SK-N-SH (cell line): ENCODE measurements around the gene CLDN6. TPM values are rescaled to one million over a fixed set of nuclear protein-coding genes. Genes with fewer than 3 reads are reported as not detected.

Source experiments
- CTCF ChIA-PET: fragments of 300-600, 350-600 bp; formaldehyde crosslinking; extraction: SDS; loops from one replicate; lab custom pipeline; 2021; lab: Yijun Ruan, JAX
- POLR2A ChIA-PET: fragments of 350-600 bp; sonication (Branson Sonifier 250); formaldehyde crosslinking; extraction: SDS; loops from one replicate; lab custom pipeline; 2020; ENCODE audit warnings: antibody characterized with exemption, inconsistent platforms; lab: Yijun Ruan, JAX
- DNase-seq: peaks from one replicate; pipeline ENCODE4 v3.0.0; 2012
- H2AFZ ChIP-seq: fragments of 200-600 bp; sonication (generic); 2 replicates; pipeline ENCODE4 v1.8.1; 2016; ENCODE audit warnings: antibody characterized with exemption, mild to moderate bottlenecking, low read depth
- H3F3A ChIP-seq: fragments of 200-600 bp; sonication (generic); replicated peaks from 2 replicates; pipeline ENCODE3; 2016; ENCODE audit warnings: antibody characterized with exemption, mild to moderate bottlenecking; ENCODE audit not compliant: insufficient read depth
- H3K27ac ChIP-seq, 2 experiments: fragments of 200-500 bp in 1 of 2; fragments of 200-600 bp in 1 of 2; sonication (Bioruptor generic) in 1 of 2; sonication (generic), shearing (Covaris generic) in 1 of 2; 2 replicates each; pipeline versions ENCODE4 v1.5.1 to v1.6.1; 2014 to 2016; ENCODE audit warnings: low read depth in 2 of 2, inconsistent platforms in 1 of 2, low read length in 1 of 2, mild to moderate bottlenecking in 1 of 2, mixed read lengths in 1 of 2
- H3K27me3 ChIP-seq: fragments of 200-600 bp; sonication (generic), shearing (Covaris generic); 2 replicates; pipeline ENCODE4 v1.6.1; 2016; ENCODE audit warnings: mixed run types; ENCODE audit not compliant: insufficient read depth
- H3K36me3 ChIP-seq, 2 experiments: fragments of 200-500 bp in 1 of 2; fragments of 200-600 bp in 1 of 2; sonication (Bioruptor generic) in 1 of 2; sonication (generic) in 1 of 2; replicated peaks in 1 of 2; 2 replicates each; pipeline versions ENCODE3 to v1.5.1; 2014 to 2016; ENCODE audit warnings: low read length in 1 of 2, mild to moderate bottlenecking in 1 of 2; ENCODE audit not compliant: insufficient read depth in 2 of 2, control insufficient read depth in 1 of 2
- H3K4me1 ChIP-seq, 2 experiments: fragments of 200-500 bp in 1 of 2; fragments of 200-600 bp in 1 of 2; sonication (Bioruptor generic) in 1 of 2; sonication (generic), shearing (Covaris generic) in 1 of 2; 2 replicates each; pipeline versions ENCODE4 v1.5.1 to v1.6.1; 2014 to 2016; ENCODE audit warnings: low read depth in 1 of 2, low read length in 1 of 2, mixed run types in 1 of 2; ENCODE audit not compliant: insufficient read depth in 2 of 2, control insufficient read depth in 1 of 2
- H3K4me2 ChIP-seq: fragments of 200-600 bp; sonication (generic), shearing (Covaris generic); 2 replicates; pipeline ENCODE4 v1.6.1; 2017; ENCODE audit warnings: mixed run types
- H3K4me3 ChIP-seq, 2 experiments: fragments of 200-500 bp in 1 of 2; fragments of 200-600 bp in 1 of 2; sonication (Bioruptor generic) in 1 of 2; sonication (generic), shearing (Covaris generic) in 1 of 2; 2 replicates each; pipeline versions ENCODE4 v1.5.1 to v1.8.1; 2014 to 2016; ENCODE audit warnings: low read depth in 2 of 2, inconsistent platforms in 1 of 2, low read length in 1 of 2, mild to moderate bottlenecking in 1 of 2, mixed read lengths in 1 of 2, moderate library complexity in 1 of 2
- H3K79me2 ChIP-seq: fragments of 200-600 bp; sonication (generic); 2 replicates; pipeline ENCODE4 v1.8.1; 2017; ENCODE audit warnings: mild to moderate bottlenecking; ENCODE audit not compliant: insufficient read depth
- H3K9ac ChIP-seq: fragments of 200-600 bp; sonication (generic); 2 replicates; pipeline ENCODE4 v1.6.1; 2017; ENCODE audit warnings: mixed run types
- H3K9me2 ChIP-seq: fragments of 200-600 bp; sonication (generic); 2 replicates; pipeline ENCODE4 v1.6.1; 2017; ENCODE audit warnings: mixed run types
- H3K9me3 ChIP-seq: fragments of 200-600 bp; sonication (generic); 2 replicates; pipeline ENCODE4 v1.6.1; 2017; ENCODE audit warnings: mixed run types, mild to moderate bottlenecking, moderate library complexity
- H4K20me1 ChIP-seq: fragments of 200-600 bp; sonication (generic); 2 replicates; pipeline ENCODE4 v1.6.1; 2017; ENCODE audit warnings: mild to moderate bottlenecking, mixed run types; ENCODE audit not compliant: insufficient read depth
- CHD2 ChIP-seq: fragments of 150-350 bp; IDR thresholded peaks from 2 replicates; pipeline ENCODE4 v1.6.1; 2018; ENCODE audit warnings: low read length; ENCODE audit not compliant: partially characterized antibody
- ELF1 ChIP-seq: IDR thresholded peaks from 2 replicates; pipeline ENCODE4 v1.4.0; 2012
- EP300 ChIP-seq, 2 experiments: IDR thresholded peaks; 2 replicates each; pipeline versions ENCODE4 v1.4.0 to v1.6.1; 2012; ENCODE audit warnings: borderline replicate concordance in 1 of 2, low read depth in 1 of 2, low read length in 1 of 2
- FOSL2 ChIP-seq: IDR thresholded peaks from 2 replicates; pipeline ENCODE4 v1.4.0; 2012; ENCODE audit warnings: low read depth, mild to moderate bottlenecking, moderate library complexity, borderline replicate concordance
- FOXM1 ChIP-seq: IDR thresholded peaks from 2 replicates; pipeline ENCODE4 v1.4.0; 2012; ENCODE audit warnings: low read depth, mild to moderate bottlenecking
- GATA2 ChIP-seq: sonication (generic); formaldehyde crosslinking; IDR thresholded peaks from 2 replicates; pipeline ENCODE4 v1.5.0; 2020; ENCODE audit warnings: mild to moderate bottlenecking, missing genetic modification reagents
- JUND ChIP-seq: IDR thresholded peaks from 2 replicates; pipeline ENCODE4 v1.4.0; 2012
- MXI1 ChIP-seq: IDR thresholded peaks from 2 replicates; pipeline ENCODE4 v1.6.1; 2012; ENCODE audit warnings: mild to moderate bottlenecking, low read depth, low read length, improper control_type of control experiment
- NRF1 ChIP-seq: IDR thresholded peaks from 2 replicates; pipeline ENCODE4 v1.6.1; 2012; ENCODE audit warnings: low read depth, mild to moderate bottlenecking, low read length
- POLR2AphosphoS5 ChIP-seq: IDR thresholded peaks from 2 replicates; pipeline ENCODE4 v1.6.1; 2012; ENCODE audit warnings: low read depth, low read length
- RCOR1 ChIP-seq: fragments of 150-350 bp; IDR thresholded peaks from 2 replicates; pipeline ENCODE4 v1.6.1; 2017; ENCODE audit warnings: antibody characterized with exemption, low read length
- RFX5 ChIP-seq: IDR thresholded peaks from 2 replicates; pipeline ENCODE4 v1.6.1; 2012; ENCODE audit warnings: mild to moderate bottlenecking, improper control_type of control experiment, low read length
- RXRA ChIP-seq: IDR thresholded peaks from 2 replicates; pipeline ENCODE4 v1.4.0; 2012; ENCODE audit warnings: low read depth, mild to moderate bottlenecking, borderline replicate concordance
- SIN3A ChIP-seq: IDR thresholded peaks from 2 replicates; pipeline ENCODE4 v1.6.1; 2012; ENCODE audit warnings: low read depth, mild to moderate bottlenecking, low read length, moderate library complexity, borderline replicate concordance
- YY1 ChIP-seq: IDR thresholded peaks from 2 replicates; pipeline ENCODE4 v1.4.0; 2012; ENCODE audit warnings: low read depth, mild to moderate bottlenecking
- WGBS: methylation state at CpG from one replicate; pipeline ENCODE4 v1.1.6; 2017; ENCODE audit warnings: low lambda C conversion rate; 5-methylcytosine and 5-hydroxymethylcytosine counted together
- polyA plus RNA-seq, 3 experiments: library from polyadenylated mRNA; depleted of rRNA; stranded (reverse); fragments of >200 nt; gene quantifications; 2 replicates each; pipeline ENCODE4 v1.2.3, GENCODE V29; 2012
- TF ChIP-seq, protein P1 (sequence below): IDR thresholded peaks from 2 replicates; pipeline ENCODE4; 2012
- TF ChIP-seq, protein P2 (sequence below): IDR thresholded peaks from 2 replicates; pipeline ENCODE4 v1.4.0; 2012; ENCODE audit warnings: low read depth, borderline replicate concordance
- TF ChIP-seq, protein P3 (sequence below): fragments of 150-350 bp; IDR thresholded peaks from 2 replicates; pipeline ENCODE4 v1.6.1; 2017; ENCODE audit warnings: antibody characterized with exemption, low read length, low read depth, borderline replicate concordance
- TF ChIP-seq, protein P4 (sequence below): IDR thresholded peaks from 2 replicates; pipeline ENCODE4 v1.6.1; 2012; ENCODE audit warnings: mild to moderate bottlenecking, low read depth, low read length, moderate library complexity
- TF ChIP-seq, protein P5 (sequence below): fragments of 150-350 bp; IDR thresholded peaks from 2 replicates; pipeline ENCODE4 v1.6.1; 2016; ENCODE audit warnings: mild to moderate bottlenecking, low read depth, low read length

The CLDN6 gene
- polyA plus RNA-seq, 1 of the 3 experiments (the other 2 are of a cell fraction): 0.20 TPM

DNA sequence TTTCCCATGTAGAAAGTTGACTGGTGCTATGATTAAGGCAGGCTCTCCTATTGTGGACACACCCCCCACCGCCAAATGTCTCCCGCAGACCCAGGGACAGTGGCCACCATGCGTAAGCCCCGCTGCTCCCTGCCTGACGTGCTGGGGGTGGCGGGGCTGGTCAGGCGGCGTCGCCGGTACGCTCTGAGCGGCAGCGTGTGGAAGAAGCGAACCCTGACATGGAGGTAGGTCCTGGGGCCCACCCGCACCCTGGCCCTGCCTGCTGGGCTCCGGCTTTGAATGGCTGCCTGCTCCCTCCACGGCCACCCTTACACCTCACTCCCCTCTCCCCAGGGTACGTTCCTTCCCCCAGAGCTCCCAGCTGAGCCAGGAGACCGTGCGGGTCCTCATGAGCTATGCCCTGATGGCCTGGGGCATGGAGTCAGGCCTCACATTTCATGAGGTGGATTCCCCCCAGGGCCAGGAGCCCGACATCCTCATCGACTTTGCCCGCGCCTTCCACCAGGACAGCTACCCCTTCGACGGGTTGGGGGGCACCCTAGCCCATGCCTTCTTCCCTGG lies 32.0 kb upstream of the CLDN6 start:
- H3K79me2 ChIP-seq: no peaks in the 10 kb centered on the region
- H3K27me3 ChIP-seq: peaks cover 46% of the 10 kb centered on the region
- WGBS: 39% methylated on average over 12 of the region's 26 CpGs
- peaks cover 4% of the 10 kb centered on the region for H3F3A ChIP-seq
- no peak overlapping the region for H3K4me3 ChIP-seq
- H3K9ac ChIP-seq: no peak overlapping the region
- H3K9me2 ChIP-seq: no peaks in the 10 kb centered on the region
- ChIA-PET POLR2A (interaction anchor here (0.7 kb wide), 1 partner anchor 22 kb away, joined by 4 read pairs; no protein-coding TSS in a partner anchor), CTCF (interaction anchor here (1.9 to 5.8 kb wide), 3 partner anchors 9 to 22 kb away, joined by 8 to 57 read pairs (median 42); no protein-coding TSS in a partner anchor)
- no peaks in the 10 kb centered on the region for H4K20me1 ChIP-seq
- H3K4me2 ChIP-seq: no peak overlapping the region
- no peak for DNase-seq
- H3K36me3 ChIP-seq: no peaks in the 10 kb centered on the region
- no peaks in the 10 kb centered on the region; a peak in 1 of 4 replicates for H3K4me1 ChIP-seq
- TF ChIP-seq FOSL2: no peak
- TF ChIP-seq, protein P1, sequence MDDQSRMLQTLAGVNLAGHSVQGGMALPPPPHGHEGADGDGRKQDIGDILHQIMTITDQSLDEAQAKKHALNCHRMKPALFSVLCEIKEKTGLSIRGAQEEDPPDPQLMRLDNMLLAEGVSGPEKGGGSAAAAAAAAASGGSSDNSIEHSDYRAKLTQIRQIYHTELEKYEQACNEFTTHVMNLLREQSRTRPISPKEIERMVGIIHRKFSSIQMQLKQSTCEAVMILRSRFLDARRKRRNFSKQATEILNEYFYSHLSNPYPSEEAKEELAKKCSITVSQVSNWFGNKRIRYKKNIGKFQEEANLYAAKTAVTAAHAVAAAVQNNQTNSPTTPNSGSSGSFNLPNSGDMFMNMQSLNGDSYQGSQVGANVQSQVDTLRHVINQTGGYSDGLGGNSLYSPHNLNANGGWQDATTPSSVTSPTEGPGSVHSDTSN: no peak
- no peak for TF ChIP-seq YY1
- TF ChIP-seq, protein P2, sequence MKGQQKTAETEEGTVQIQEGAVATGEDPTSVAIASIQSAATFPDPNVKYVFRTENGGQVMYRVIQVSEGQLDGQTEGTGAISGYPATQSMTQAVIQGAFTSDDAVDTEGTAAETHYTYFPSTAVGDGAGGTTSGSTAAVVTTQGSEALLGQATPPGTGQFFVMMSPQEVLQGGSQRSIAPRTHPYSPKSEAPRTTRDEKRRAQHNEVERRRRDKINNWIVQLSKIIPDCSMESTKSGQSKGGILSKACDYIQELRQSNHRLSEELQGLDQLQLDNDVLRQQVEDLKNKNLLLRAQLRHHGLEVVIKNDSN: no peak
- no peak for TF ChIP-seq NRF1
- TF ChIP-seq POLR2AphosphoS5: no peak
- no peak for TF ChIP-seq CHD2
- TF ChIP-seq SIN3A: no peak
- no peak for TF ChIP-seq RFX5
- no peak for TF ChIP-seq RXRA
- TF ChIP-seq, protein P3, sequence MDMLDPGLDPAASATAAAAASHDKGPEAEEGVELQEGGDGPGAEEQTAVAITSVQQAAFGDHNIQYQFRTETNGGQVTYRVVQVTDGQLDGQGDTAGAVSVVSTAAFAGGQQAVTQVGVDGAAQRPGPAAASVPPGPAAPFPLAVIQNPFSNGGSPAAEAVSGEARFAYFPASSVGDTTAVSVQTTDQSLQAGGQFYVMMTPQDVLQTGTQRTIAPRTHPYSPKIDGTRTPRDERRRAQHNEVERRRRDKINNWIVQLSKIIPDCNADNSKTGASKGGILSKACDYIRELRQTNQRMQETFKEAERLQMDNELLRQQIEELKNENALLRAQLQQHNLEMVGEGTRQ: no peak
- TF ChIP-seq, protein P4, sequence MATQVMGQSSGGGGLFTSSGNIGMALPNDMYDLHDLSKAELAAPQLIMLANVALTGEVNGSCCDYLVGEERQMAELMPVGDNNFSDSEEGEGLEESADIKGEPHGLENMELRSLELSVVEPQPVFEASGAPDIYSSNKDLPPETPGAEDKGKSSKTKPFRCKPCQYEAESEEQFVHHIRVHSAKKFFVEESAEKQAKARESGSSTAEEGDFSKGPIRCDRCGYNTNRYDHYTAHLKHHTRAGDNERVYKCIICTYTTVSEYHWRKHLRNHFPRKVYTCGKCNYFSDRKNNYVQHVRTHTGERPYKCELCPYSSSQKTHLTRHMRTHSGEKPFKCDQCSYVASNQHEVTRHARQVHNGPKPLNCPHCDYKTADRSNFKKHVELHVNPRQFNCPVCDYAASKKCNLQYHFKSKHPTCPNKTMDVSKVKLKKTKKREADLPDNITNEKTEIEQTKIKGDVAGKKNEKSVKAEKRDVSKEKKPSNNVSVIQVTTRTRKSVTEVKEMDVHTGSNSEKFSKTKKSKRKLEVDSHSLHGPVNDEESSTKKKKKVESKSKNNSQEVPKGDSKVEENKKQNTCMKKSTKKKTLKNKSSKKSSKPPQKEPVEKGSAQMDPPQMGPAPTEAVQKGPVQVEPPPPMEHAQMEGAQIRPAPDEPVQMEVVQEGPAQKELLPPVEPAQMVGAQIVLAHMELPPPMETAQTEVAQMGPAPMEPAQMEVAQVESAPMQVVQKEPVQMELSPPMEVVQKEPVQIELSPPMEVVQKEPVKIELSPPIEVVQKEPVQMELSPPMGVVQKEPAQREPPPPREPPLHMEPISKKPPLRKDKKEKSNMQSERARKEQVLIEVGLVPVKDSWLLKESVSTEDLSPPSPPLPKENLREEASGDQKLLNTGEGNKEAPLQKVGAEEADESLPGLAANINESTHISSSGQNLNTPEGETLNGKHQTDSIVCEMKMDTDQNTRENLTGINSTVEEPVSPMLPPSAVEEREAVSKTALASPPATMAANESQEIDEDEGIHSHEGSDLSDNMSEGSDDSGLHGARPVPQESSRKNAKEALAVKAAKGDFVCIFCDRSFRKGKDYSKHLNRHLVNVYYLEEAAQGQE: no peak
- no peak for TF ChIP-seq EP300 (IDR thresholded peaks at IDR 0.05; ENCODE audit: borderline replicate concordance in 1 of 2, low read depth in 1 of 2, low read length in 1 of 2)
- TF ChIP-seq FOXM1: no peak
- TF ChIP-seq RCOR1: no peak
- no peak for TF ChIP-seq JUND
- TF ChIP-seq, protein P5, sequence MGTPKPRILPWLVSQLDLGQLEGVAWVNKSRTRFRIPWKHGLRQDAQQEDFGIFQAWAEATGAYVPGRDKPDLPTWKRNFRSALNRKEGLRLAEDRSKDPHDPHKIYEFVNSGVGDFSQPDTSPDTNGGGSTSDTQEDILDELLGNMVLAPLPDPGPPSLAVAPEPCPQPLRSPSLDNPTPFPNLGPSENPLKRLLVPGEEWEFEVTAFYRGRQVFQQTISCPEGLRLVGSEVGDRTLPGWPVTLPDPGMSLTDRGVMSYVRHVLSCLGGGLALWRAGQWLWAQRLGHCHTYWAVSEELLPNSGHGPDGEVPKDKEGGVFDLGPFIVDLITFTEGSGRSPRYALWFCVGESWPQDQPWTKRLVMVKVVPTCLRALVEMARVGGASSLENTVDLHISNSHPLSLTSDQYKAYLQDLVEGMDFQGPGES: no peak
- no peak for TF ChIP-seq ELF1
- no peak for TF ChIP-seq GATA2 (CRISPR knock-in tag)
- no peak for TF ChIP-seq MXI1
- no peak overlapping the region for H3K27ac ChIP-seq
- H3K9me3 ChIP-seq: no peaks in the 10 kb centered on the region
- no peak overlapping the region for H2AFZ ChIP-seq
